ENCODE results near the gene LTF. TPM values are rescaled to one million over a fixed set of nuclear protein-coding genes. Genes with fewer than 3 reads are reported as not detected.

The LTF gene
- polyA plus RNA-seq, 1 donor from 2014 or later = not detected

GRCh38 chr3:46488735-46489361 lies 24.1 kb upstream of the LTF start:
- Histone ChIP-seq H3K4me3 (ENCODE audit: low read length) (no peak overlapping the region), H3K4me2 (ENCODE audit: low read length) (no peak overlapping the region), H3K9ac (ENCODE audit: low read length) (no peak overlapping the region), H3K9me3 (ENCODE audit: low read length) (no peaks in the 10 kb centered on the region), H3K36me3 (ENCODE audit: insufficient read depth, low read length) (no peaks in the 10 kb centered on the region), H3K9me2 (ENCODE audit: insufficient read depth, low read length) (no peaks in the 10 kb centered on the region), H4K20me1 (ENCODE audit: insufficient read depth) (no peaks in the 10 kb centered on the region), H3K27ac (ENCODE audit: low read length) (no peak overlapping the region), H3F3A (ENCODE audit: insufficient read depth, low read length, poor library complexity, severe bottlenecking) (no peaks in the 10 kb centered on the region), H3K27me3 (ENCODE audit: insufficient read depth, low read depth, low read length) (no peaks in the 10 kb centered on the region), H3K79me2 (replicated peaks; ENCODE audit: insufficient read depth, low read length) (no peaks in the 10 kb centered on the region), H2AFZ (ENCODE audit: low read depth, low read length) (no peak overlapping the region)
- TF ChIP-seq MXI1 (conservative IDR thresholded peaks at IDR 0.05; ENCODE audit: poor library complexity, severe bottlenecking) = no peak
- peak; percentile 70 for TF ChIP-seq SMC3 (conservative IDR thresholded peaks at IDR 0.05; ENCODE audit: poor library complexity)
- TF ChIP-seq RAD21 (conservative IDR thresholded peaks at IDR 0.05) = peak; percentile 69
- TF ChIP-seq REST (IDR thresholded peaks at IDR 0.05; ENCODE audit: borderline replicate concordance) = no peak
- peak; percentile 78 for TF ChIP-seq CTCF (IDR thresholded peaks at IDR 0.05; ENCODE audit: poor library complexity, severe bottlenecking)
- no peak for TF ChIP-seq TAF1 (IDR thresholded peaks at IDR 0.05; ENCODE audit: low read depth)
- TF ChIP-seq POLR2AphosphoS5 (IDR thresholded peaks at IDR 0.05) = no peak
- no peak for TF ChIP-seq EP300 (conservative IDR thresholded peaks at IDR 0.05; ENCODE audit: poor library complexity, severe bottlenecking)
- TF ChIP-seq EZH2 (IDR thresholded peaks at IDR 0.05; ENCODE audit: borderline replicate concordance, insufficient read depth, low read length, poor library complexity, severe bottlenecking) = no peak

GRCh38 chr3:46485779-46486175 lies 21.1 kb upstream of the LTF start:
- H4K20me1 ChIP-seq (ENCODE audit: insufficient read depth) = no peaks in the 10 kb centered on the region
- H3K27ac ChIP-seq (ENCODE audit: low read length) = no peak overlapping the region
- no peaks in the 10 kb centered on the region for H3K27me3 ChIP-seq (ENCODE audit: insufficient read depth, low read depth, low read length)
- no peak overlapping the region for H3K4me3 ChIP-seq (ENCODE audit: low read length)
- H3F3A ChIP-seq (ENCODE audit: insufficient read depth, low read length, poor library complexity, severe bottlenecking) = no peaks in the 10 kb centered on the region
- no peaks in the 10 kb centered on the region for H3K79me2 ChIP-seq (replicated peaks; ENCODE audit: insufficient read depth, low read length)
- H3K9me2 ChIP-seq (ENCODE audit: insufficient read depth, low read length) = no peaks in the 10 kb centered on the region
- H3K36me3 ChIP-seq (ENCODE audit: insufficient read depth, low read length) = no peaks in the 10 kb centered on the region
- H2AFZ ChIP-seq (ENCODE audit: low read depth, low read length) = no peak overlapping the region
- no peaks in the 10 kb centered on the region for H3K9me3 ChIP-seq (ENCODE audit: low read length)
- H3K4me2 ChIP-seq (ENCODE audit: low read length) = no peak overlapping the region
- no peak overlapping the region for H3K9ac ChIP-seq (ENCODE audit: low read length)
- TF ChIP-seq SMC3 (conservative IDR thresholded peaks at IDR 0.05; ENCODE audit: poor library complexity) = no peak
- no peak for TF ChIP-seq TAF1 (IDR thresholded peaks at IDR 0.05; ENCODE audit: low read depth)
- TF ChIP-seq REST (IDR thresholded peaks at IDR 0.05; ENCODE audit: borderline replicate concordance) = no peak
- TF ChIP-seq MXI1 (conservative IDR thresholded peaks at IDR 0.05; ENCODE audit: poor library complexity, severe bottlenecking) = no peak
- no peak for TF ChIP-seq CTCF (IDR thresholded peaks at IDR 0.05; ENCODE audit: poor library complexity, severe bottlenecking)
